Endothelial cell of umbilical vein (primary cell): Measurements from ENCODE around the gene ARHGAP18.

Experiments
- CTCF ChIP-seq, 2 donors: IDR thresholded peaks; 1 replicate in 1 of 2; 2 replicates in 1 of 2; pipeline ENCODE4 v1.5.1; 2011; ENCODE audit warnings: low read length in 2 of 2, mild to moderate bottlenecking in 2 of 2, moderate library complexity in 2 of 2, control low read depth in 1 of 2, inconsistent platforms in 1 of 2, low read depth in 1 of 2; ENCODE audit not compliant: insufficient read depth in 1 of 2; ENCODE audit errors: extremely low read depth in 1 of 2
- EZH2 ChIP-seq: IDR thresholded peaks from 2 replicates; pipeline ENCODE4 v1.6.1; 2012; ENCODE audit warnings: borderline replicate concordance, low read depth, mild to moderate bottlenecking, moderate library complexity, low read length, inconsistent platforms; ENCODE audit not compliant: severe bottlenecking
- FOS ChIP-seq: IDR thresholded peaks from 2 replicates; pipeline ENCODE4 v1.6.1; 2011; ENCODE audit warnings: mild to moderate bottlenecking, low read length, moderate library complexity, borderline replicate concordance; ENCODE audit not compliant: insufficient read depth
- GATA2 ChIP-seq: IDR thresholded peaks from 2 replicates; pipeline ENCODE4 v1.7.0; 2011; ENCODE audit warnings: low read depth, mild to moderate bottlenecking, moderate library complexity, mixed read lengths, low read length; ENCODE audit not compliant: insufficient read length, insufficient read depth
- POLR2A ChIP-seq: IDR thresholded peaks from 2 replicates; pipeline ENCODE4 v1.6.1; 2012; ENCODE audit warnings: low read depth, mild to moderate bottlenecking, control low read depth, low read length
- POLR2AphosphoS5 ChIP-seq: IDR thresholded peaks from 2 replicates; pipeline ENCODE4 v1.6.1; 2012; ENCODE audit warnings: low read depth, mild to moderate bottlenecking, control low read depth, low read length, moderate library complexity; ENCODE audit not compliant: insufficient read depth

- TF ChIP-seq GATA2 (peak; percentile 13), CTCF (IDR thresholded peaks at IDR 0.05; ENCODE audit: extremely low read depth in 1 of 2, insufficient read depth in 1 of 2, low read depth in 1 of 2, low read length in 2 of 2) (no peak), EZH2 (no peak), POLR2AphosphoS5 (no peak), POLR2A (peak; percentile 43), FOS (no peak)
Measured at GRCh38 chr6:129644567-129645015, 65.4 kb downstream of the ARHGAP18 start.
